AG10803 (cell line): ENCODE results near the gene C1orf198.

Source experiments
- DNase-seq: peaks from one replicate; pipeline ENCODE4 v3.0.0; 2010; ENCODE audit warnings: low read depth
- H3K4me3 ChIP-seq: 2 replicates; pipeline ENCODE4 v1.5.1; 2011; ENCODE audit warnings: mild to moderate bottlenecking, low read length, control low read depth
- CTCF ChIP-seq: conservative IDR thresholded peaks from 2 replicates; pipeline ENCODE4 v1.5.1; 2011; ENCODE audit warnings: mild to moderate bottlenecking, low read length, control low read depth, inconsistent platforms

C1orf198 gene

DNA sequence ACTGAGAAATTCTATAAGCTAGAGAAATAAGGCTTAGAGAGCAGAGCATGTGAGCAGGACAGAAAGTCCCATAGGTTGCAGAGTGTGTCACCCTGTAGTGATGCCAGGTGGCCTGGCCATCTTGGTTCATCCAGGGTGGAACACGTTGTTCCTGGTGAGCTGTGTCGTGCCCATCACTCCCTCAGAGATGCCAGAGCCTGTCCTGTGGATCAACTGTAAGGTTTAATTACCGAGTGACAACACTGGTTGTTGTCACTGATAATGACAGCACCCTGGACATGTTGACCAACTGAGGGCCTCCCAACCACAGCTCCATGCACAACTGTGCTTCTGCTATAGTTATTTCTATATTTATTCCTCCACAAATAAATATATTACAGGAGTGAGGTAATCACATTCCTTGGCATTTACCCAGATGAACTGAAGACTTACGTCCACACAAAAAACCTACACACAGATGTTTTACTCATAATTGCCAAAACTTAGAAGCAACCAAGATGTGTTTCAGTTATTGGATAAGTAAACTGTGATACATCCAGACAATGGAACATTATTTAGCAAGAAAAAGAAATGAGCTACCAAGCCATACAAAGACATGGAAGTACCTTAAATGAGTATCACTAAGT, 6.2 kb downstream of the C1orf198 start:
- TF ChIP-seq CTCF = no peak
- peak; percentile 84 for DNase-seq
- no peak overlapping the region for H3K4me3 ChIP-seq

DNA sequence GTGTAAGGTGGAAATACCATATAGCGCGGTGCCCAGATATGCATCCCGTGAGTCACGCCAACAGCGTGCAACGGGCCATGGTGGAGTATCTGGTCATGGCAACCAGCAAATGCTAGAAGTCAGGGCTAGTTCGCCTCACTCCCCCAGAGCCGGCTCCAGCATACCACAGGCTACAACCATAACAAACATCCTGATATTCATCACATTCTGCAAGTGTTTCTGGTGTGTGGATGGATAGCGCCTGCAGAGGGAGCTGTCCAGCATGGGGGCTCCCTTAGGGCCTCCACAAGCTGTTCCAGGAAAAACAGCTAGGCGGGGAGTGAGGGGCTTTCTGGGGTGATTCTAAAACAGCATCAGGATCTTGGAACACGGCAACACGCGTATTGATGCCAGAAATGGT, 6.8 kb downstream of the C1orf198 start:
- no peak for DNase-seq
- 0 out of 2 replicates have a peak, but pooled peaks have one; percentile 9 for TF ChIP-seq CTCF
- H3K4me3 ChIP-seq = no peak overlapping the region

DNA sequence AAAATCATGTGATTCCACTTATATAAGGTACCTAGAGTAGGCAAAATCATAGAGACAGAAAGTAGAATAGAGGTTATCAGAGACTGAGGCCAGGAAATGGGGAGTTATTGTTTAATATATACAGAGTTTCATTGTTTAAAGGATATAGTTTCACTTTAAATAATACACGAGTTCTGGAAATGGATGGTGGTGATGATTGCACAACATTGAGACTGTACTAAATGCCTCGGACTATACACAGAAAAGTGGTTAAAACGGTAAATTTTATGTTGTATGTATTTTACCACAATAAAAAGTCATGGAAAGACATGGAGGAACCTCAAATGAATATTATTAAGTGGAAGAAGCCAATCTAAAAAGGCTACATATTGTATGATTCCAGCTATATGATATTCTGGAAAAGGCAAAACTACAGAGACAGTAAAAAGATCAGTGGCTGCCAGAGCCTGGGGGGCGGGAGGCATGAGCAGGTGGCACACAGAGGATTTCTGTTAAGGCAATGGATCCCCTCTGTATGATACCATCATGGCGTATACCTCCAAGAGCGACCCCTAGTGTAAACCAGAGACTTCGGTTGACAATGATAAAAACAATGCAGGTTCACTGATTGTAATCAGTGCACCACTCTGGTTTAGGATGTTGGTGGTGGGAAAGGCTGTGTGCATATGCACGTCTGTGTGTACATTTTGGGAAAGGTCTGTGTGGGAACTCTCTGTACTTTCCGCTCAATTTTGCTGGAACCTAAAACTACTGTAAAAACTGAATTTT, 7.5 kb downstream of the C1orf198 start:
- no peak for TF ChIP-seq CTCF
- no peak for DNase-seq
- no peak overlapping the region for H3K4me3 ChIP-seq

DNA sequence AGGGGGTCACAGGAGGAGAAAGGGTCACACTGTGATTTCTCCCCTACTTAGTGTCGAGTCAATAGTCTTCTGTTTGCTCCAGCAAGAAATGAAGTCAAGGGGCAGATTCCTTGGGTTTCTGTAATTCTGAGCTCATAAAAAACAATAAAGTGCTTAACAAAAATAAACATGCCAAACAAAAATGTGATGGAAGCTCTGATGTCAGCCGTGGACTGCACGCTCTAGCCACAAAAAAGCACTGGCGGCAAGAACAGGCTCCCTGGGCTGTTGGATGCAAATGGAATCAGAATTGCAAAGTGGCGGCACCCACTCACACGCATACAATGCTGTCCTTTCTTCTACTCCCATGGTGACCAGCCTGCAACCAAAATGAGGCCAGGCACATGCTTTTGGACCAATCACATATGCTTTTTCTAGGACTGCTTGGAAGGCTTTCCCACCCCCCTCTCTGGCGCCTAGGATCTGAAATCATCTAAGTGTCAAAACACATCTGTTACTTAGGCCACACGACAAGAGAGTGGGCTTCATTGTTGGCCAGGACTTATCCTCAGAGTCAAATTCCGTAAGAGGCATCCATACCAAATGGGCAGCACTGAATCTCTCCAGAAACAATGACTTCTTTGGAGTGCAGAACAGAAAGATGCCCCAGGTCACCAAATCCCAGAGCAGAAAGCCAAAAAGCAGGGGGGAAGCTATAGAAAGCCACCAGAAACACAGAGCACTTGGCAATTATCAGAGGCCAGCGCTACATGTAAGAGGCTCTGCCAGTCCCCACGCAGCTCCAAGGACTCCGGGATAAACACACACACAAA, 9.2 kb downstream of the C1orf198 start:
- TF ChIP-seq CTCF = no peak
- DNase-seq = peak; percentile 73

GRCh38 chr1:230858236-230858820, 10.0 kb downstream of the C1orf198 start:
- DNase-seq = no peak
- H3K4me3 ChIP-seq = no peak overlapping the region
- no peak for TF ChIP-seq CTCF

More for the DNA sequence above, 9.2 kb downstream of the C1orf198 start:
- H3K4me3 ChIP-seq = no peak overlapping the region

- TF ChIP-seq CTCF = no peak
- DNase-seq = peak; percentile 72
- H3K4me3 ChIP-seq = no peak overlapping the region
Measured at GRCh38 chr1:230857822-230858221, 10.5 kb downstream of the C1orf198 start.
